ENCODE data around the gene CDH10. TPM values are rescaled to one million over a fixed set of nuclear protein-coding genes. Genes with fewer than 3 reads are reported as not detected.

CDH10 gene
- polyA plus RNA-seq, 1 donor from 2014 or later: 5.3 TPM

- H3K9ac ChIP-seq (ENCODE audit: low read length): no peak overlapping the region
- H3K27ac ChIP-seq (ENCODE audit: low read length): no peak overlapping the region
- H3K9me3 ChIP-seq (ENCODE audit: low read length): no peaks in the 10 kb centered on the region
- no peak overlapping the region for H2AFZ ChIP-seq (ENCODE audit: low read depth, low read length)
- no peaks in the 10 kb centered on the region for H3K27me3 ChIP-seq (ENCODE audit: insufficient read depth, low read depth, low read length)
- TF ChIP-seq SMC3 (conservative IDR thresholded peaks at IDR 0.05; ENCODE audit: poor library complexity) (no peak), MXI1 (conservative IDR thresholded peaks at IDR 0.05; ENCODE audit: poor library complexity, severe bottlenecking) (no peak), RAD21 (conservative IDR thresholded peaks at IDR 0.05) (no peak), CTCF (IDR thresholded peaks at IDR 0.05; ENCODE audit: poor library complexity, severe bottlenecking) (no peak), TAF1 (IDR thresholded peaks at IDR 0.05; ENCODE audit: low read depth) (no peak), EZH2 (IDR thresholded peaks at IDR 0.05; ENCODE audit: borderline replicate concordance, insufficient read depth, low read length, poor library complexity, severe bottlenecking) (no peak), EP300 (conservative IDR thresholded peaks at IDR 0.05; ENCODE audit: poor library complexity, severe bottlenecking) (no peak), POLR2AphosphoS5 (IDR thresholded peaks at IDR 0.05) (no peak), REST (IDR thresholded peaks at IDR 0.05; ENCODE audit: borderline replicate concordance) (no peak)
- H3F3A ChIP-seq (ENCODE audit: insufficient read depth, low read length, poor library complexity, severe bottlenecking): no peaks in the 10 kb centered on the region
- no peak overlapping the region for H3K4me3 ChIP-seq (ENCODE audit: low read length)
- no peaks in the 10 kb centered on the region for H3K9me2 ChIP-seq (ENCODE audit: insufficient read depth, low read length)
- no peaks in the 10 kb centered on the region for H4K20me1 ChIP-seq (ENCODE audit: insufficient read depth)
- H3K36me3 ChIP-seq (ENCODE audit: insufficient read depth, low read length): no peaks in the 10 kb centered on the region
- H3K4me2 ChIP-seq (ENCODE audit: low read length): no peak overlapping the region
- H3K79me2 ChIP-seq (replicated peaks; ENCODE audit: insufficient read depth, low read length): peaks cover 42% of the 10 kb centered on the region
Measured at GRCh38 chr5:24635209-24635608, 9.6 kb downstream of the CDH10 start.

GRCh38 chr5:24633715-24634325 is 11.0 kb downstream of the CDH10 start:
- Histone ChIP-seq H3K79me2 (replicated peaks; ENCODE audit: insufficient read depth, low read length) (peaks cover 34% of the 10 kb centered on the region), H4K20me1 (ENCODE audit: insufficient read depth) (no peaks in the 10 kb centered on the region), H3K36me3 (ENCODE audit: insufficient read depth, low read length) (no peaks in the 10 kb centered on the region), H3K9me2 (ENCODE audit: insufficient read depth, low read length) (no peaks in the 10 kb centered on the region), H3K27ac (ENCODE audit: low read length) (no peak overlapping the region), H3K9me3 (ENCODE audit: low read length) (no peaks in the 10 kb centered on the region), H2AFZ (ENCODE audit: low read depth, low read length) (no peak overlapping the region), H3K4me2 (ENCODE audit: low read length) (no peak overlapping the region), H3K4me3 (ENCODE audit: low read length) (no peak overlapping the region), H3F3A (ENCODE audit: insufficient read depth, low read length, poor library complexity, severe bottlenecking) (no peaks in the 10 kb centered on the region), H3K9ac (ENCODE audit: low read length) (no peak overlapping the region), H3K27me3 (ENCODE audit: insufficient read depth, low read depth, low read length) (no peaks in the 10 kb centered on the region)
- TF ChIP-seq SMC3 (conservative IDR thresholded peaks at IDR 0.05; ENCODE audit: poor library complexity) (peak; percentile 83), TAF1 (IDR thresholded peaks at IDR 0.05; ENCODE audit: low read depth) (no peak), RAD21 (conservative IDR thresholded peaks at IDR 0.05) (peak; percentile 88), CTCF (IDR thresholded peaks at IDR 0.05; ENCODE audit: poor library complexity, severe bottlenecking) (peak; percentile 84)

Data from neural cell (in vitro differentiated cells).